OCI-LY1 (cell line): ENCODE results near the gene IQCF5.
"Not testable (repeated sequence)": the region's sequence is repeated elsewhere in the genome, so short reads cannot be mapped to it uniquely, and the experiment has no call there.

ENCODE experiments used
- H2AFZ ChIP-seq: fragments of 200-600 bp; sonication (generic), shearing (Covaris generic); 2 replicates; pipeline ENCODE4 v1.6.0; 2014; ENCODE audit warnings: antibody characterized with exemption, mild to moderate bottlenecking, low read length
- H3F3A ChIP-seq: fragments of 200-600 bp; sonication (generic), shearing (Covaris generic); 2 replicates; pipeline ENCODE4 v1.6.0; 2014; ENCODE audit warnings: mild to moderate bottlenecking, antibody characterized with exemption, low read length, moderate library complexity; ENCODE audit not compliant: insufficient read depth
- H3K27ac ChIP-seq: fragments of 200-600 bp; sonication (generic); 2 replicates; pipeline ENCODE4 v1.5.1; 2014; ENCODE audit warnings: low read length, mixed run types, mild to moderate bottlenecking, low read depth; ENCODE audit not compliant: poor library complexity, severe bottlenecking
- H3K27me3 ChIP-seq: fragments of 200-600 bp; sonication (generic); 2 replicates; pipeline ENCODE4 v1.6.0; 2014; ENCODE audit warnings: antibody characterized with exemption, mild to moderate bottlenecking, low read length, moderate library complexity; ENCODE audit not compliant: insufficient read depth
- H3K36me3 ChIP-seq: fragments of 200-600 bp; sonication (generic); 2 replicates; pipeline ENCODE4 v1.6.1; 2014; ENCODE audit warnings: mild to moderate bottlenecking, antibody characterized with exemption, low read length, moderate library complexity, mixed read lengths; ENCODE audit not compliant: insufficient read depth
- H3K4me1 ChIP-seq: fragments of 200-600 bp; sonication (generic); 2 replicates; pipeline ENCODE4 v1.5.1; 2014; ENCODE audit warnings: mild to moderate bottlenecking, low read length, moderate library complexity; ENCODE audit not compliant: insufficient read depth, severe bottlenecking
- H3K4me2 ChIP-seq: fragments of 200-600 bp; sonication (generic), shearing (Covaris generic); 2 replicates; pipeline ENCODE4 v1.6.1; 2014; ENCODE audit warnings: low read length
- H3K4me3 ChIP-seq: fragments of 200-600 bp; sonication (generic); 2 replicates; pipeline ENCODE4 v1.5.1; 2014; ENCODE audit warnings: low read length, low read depth, mild to moderate bottlenecking, mixed read lengths; ENCODE audit not compliant: poor library complexity, severe bottlenecking
- H3K79me2 ChIP-seq: fragments of 200-600 bp; shearing (Covaris generic); 2 replicates; pipeline ENCODE4 v1.6.1; 2016; ENCODE audit warnings: mixed run types, low read length, mixed read lengths; ENCODE audit not compliant: insufficient read depth
- H3K9ac ChIP-seq: fragments of 200-600 bp; sonication (generic), shearing (Covaris generic); 2 replicates; pipeline ENCODE4 v1.6.1; 2014; ENCODE audit warnings: mild to moderate bottlenecking, low read length, mixed read lengths
- H3K9me2 ChIP-seq: fragments of 200-600 bp; sonication (generic), shearing (Covaris generic); 2 replicates; pipeline ENCODE4 v1.6.1; 2014; ENCODE audit warnings: low read depth, mild to moderate bottlenecking, low read length, mixed read lengths
- H3K9me3 ChIP-seq: fragments of 200-600 bp; shearing (Covaris generic); 2 replicates; pipeline ENCODE4 v1.6.1; 2014; ENCODE audit warnings: low read length, mixed read lengths
- H4K20me1 ChIP-seq: fragments of 200-600 bp; sonication (generic), shearing (Covaris generic); 2 replicates; pipeline ENCODE4 v1.6.0; 2016; ENCODE audit warnings: mild to moderate bottlenecking, low read length; ENCODE audit not compliant: insufficient read depth
- EZH2 ChIP-seq: fragments of 200-600 bp; sonication (generic), shearing (Covaris generic); IDR thresholded peaks from 2 replicates; pipeline ENCODE4 v1.8.0; 2017; ENCODE audit warnings: borderline replicate concordance, mixed run types, mild to moderate bottlenecking, antibody characterized with exemption, low read length, moderate library complexity, mixed read lengths
- TF ChIP-seq, protein P1 (sequence below): fragments of 200-600 bp; sonication (generic), shearing (Covaris generic); IDR thresholded peaks from 2 replicates; pipeline ENCODE4 v1.5.1; 2017; ENCODE audit warnings: mild to moderate bottlenecking, antibody characterized with exemption, low read length, moderate library complexity, mixed read lengths

IQCF5 gene

DNA sequence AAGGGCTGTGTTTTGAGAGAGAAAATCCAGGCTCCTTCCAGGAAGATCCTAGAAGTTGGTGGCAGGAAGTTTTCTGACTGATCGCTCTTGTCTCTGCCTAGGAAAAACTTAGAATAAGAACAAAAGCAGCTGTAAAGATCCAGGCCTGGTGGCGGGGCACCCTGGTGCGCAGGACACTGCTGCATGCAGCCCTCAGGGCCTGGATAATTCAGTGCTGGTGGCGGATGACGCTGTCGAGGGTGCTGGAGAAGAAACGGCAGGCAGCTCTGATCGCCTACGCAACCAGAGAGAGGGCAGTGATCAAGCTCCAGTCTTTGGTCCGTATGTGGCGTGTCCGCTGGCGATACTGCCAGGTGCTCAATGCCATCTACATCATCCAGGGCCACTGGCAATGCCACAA lies 12.5 kb downstream of the IQCF5 start:
- H2AFZ ChIP-seq, result no peak overlapping the region
- TF ChIP-seq, protein P1, sequence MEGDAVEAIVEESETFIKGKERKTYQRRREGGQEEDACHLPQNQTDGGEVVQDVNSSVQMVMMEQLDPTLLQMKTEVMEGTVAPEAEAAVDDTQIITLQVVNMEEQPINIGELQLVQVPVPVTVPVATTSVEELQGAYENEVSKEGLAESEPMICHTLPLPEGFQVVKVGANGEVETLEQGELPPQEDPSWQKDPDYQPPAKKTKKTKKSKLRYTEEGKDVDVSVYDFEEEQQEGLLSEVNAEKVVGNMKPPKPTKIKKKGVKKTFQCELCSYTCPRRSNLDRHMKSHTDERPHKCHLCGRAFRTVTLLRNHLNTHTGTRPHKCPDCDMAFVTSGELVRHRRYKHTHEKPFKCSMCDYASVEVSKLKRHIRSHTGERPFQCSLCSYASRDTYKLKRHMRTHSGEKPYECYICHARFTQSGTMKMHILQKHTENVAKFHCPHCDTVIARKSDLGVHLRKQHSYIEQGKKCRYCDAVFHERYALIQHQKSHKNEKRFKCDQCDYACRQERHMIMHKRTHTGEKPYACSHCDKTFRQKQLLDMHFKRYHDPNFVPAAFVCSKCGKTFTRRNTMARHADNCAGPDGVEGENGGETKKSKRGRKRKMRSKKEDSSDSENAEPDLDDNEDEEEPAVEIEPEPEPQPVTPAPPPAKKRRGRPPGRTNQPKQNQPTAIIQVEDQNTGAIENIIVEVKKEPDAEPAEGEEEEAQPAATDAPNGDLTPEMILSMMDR, result no peak
- TF ChIP-seq EZH2, result no peak
- no peak overlapping the region for H3K4me2 ChIP-seq
- H3K27ac ChIP-seq, result no peak overlapping the region
- no peaks in the 10 kb centered on the region for H3K9me2 ChIP-seq
- H3K27me3 ChIP-seq, result no peaks in the 10 kb centered on the region
- no peak overlapping the region for H3K4me3 ChIP-seq
- H3K36me3 ChIP-seq, result no peaks in the 10 kb centered on the region; the same call in 1 of the 2 replicates
- H3K79me2 ChIP-seq, result no peaks in the 10 kb centered on the region
- H3F3A ChIP-seq, result no peaks in the 10 kb centered on the region
- H3K9me3 ChIP-seq, result no peaks in the 10 kb centered on the region
- H3K4me1 ChIP-seq, result no peaks in the 10 kb centered on the region
- H3K9ac ChIP-seq, result no peak overlapping the region
- H4K20me1 ChIP-seq, result no peaks in the 10 kb centered on the region

GRCh38 chr3:51860703-51861665 lies 14.4 kb downstream of the IQCF5 start, which contains the start of gene IQCF2:
Gene IQCF2, plus strand, starts transcription at chr3:51861615. Its CDS starts 52 bp downstream, at chr3:51861667.
- Histone ChIP-seq H4K20me1 (no peaks in the 10 kb centered on the region), H3K4me1 (no peaks in the 10 kb centered on the region), H3K27ac (no peak within 1 kb of the TSS), H2AFZ (no peak within 1 kb of the TSS), H3K36me3 (no peaks in the 10 kb centered on the region; the same call in 1 of the 2 replicates), H3K79me2 (no peaks in the 10 kb centered on the region), H3K4me3 (no peak within 1 kb of the TSS), H3K9ac (no peak within 1 kb of the TSS), H3K27me3 (no peaks in the 10 kb centered on the region), H3K9me2 (no peaks in the 10 kb centered on the region), H3K4me2 (no peak within 1 kb of the TSS), H3F3A (no peaks in the 10 kb centered on the region), H3K9me3 (no peaks in the 10 kb centered on the region)
- TF ChIP-seq, protein P1, result no peak
- no peak for TF ChIP-seq EZH2

GRCh38 chr3:51855411-51855810 lies 20.0 kb downstream of the IQCF5 start:
- not testable (repeated sequence) for H3K9ac ChIP-seq, H3K4me2 ChIP-seq, H3K9me2 ChIP-seq, H3K36me3 ChIP-seq, H3K4me3 ChIP-seq, H4K20me1 ChIP-seq, H3K27me3 ChIP-seq, H3F3A ChIP-seq, H3K9me3 ChIP-seq, H3K4me1 ChIP-seq, H2AFZ ChIP-seq, H3K79me2 ChIP-seq, H3K27ac ChIP-seq
